GM04504 (cell line): ENCODE results near the gene WWOX.

ENCODE experiments used
- DNase-seq: peaks from one replicate; pipeline ENCODE4 v3.0.0-alpha.2; 2012; ENCODE audit warnings: low read depth

The WWOX gene

GRCh38 chr16:78399384-78399783 lies 299.9 kb downstream of the WWOX start:
- DNase-seq, result no peak

- no peak for DNase-seq
Measured at GRCh38 chr16:78402833-78403232, 303.4 kb downstream of the WWOX start.

GRCh38 chr16:78405040-78405439 lies 305.6 kb downstream of the WWOX start:
- DNase-seq, result no peak

GRCh38 chr16:78405833-78406232 lies 306.4 kb downstream of the WWOX start:
- no peak for DNase-seq

GRCh38 chr16:78407191-78407590 lies 307.7 kb downstream of the WWOX start:
- DNase-seq, result no peak

GRCh38 chr16:78413651-78414050 lies 314.2 kb downstream of the WWOX start:
- no peak for DNase-seq

- no peak for DNase-seq
Measured at GRCh38 chr16:78415013-78415412, 315.6 kb downstream of the WWOX start.

- no peak for DNase-seq
Measured at GRCh38 chr16:78415669-78416068, 316.2 kb downstream of the WWOX start.

GRCh38 chr16:78416400-78416799 lies 316.9 kb downstream of the WWOX start:
- no peak for DNase-seq

- DNase-seq, result no peak
Measured at GRCh38 chr16:78421181-78421708, 321.8 kb downstream of the WWOX start.

GRCh38 chr16:78425281-78425680 lies 325.8 kb downstream of the WWOX start:
- no peak for DNase-seq

GRCh38 chr16:78425891-78426510 lies 326.5 kb downstream of the WWOX start:
- DNase-seq, result no peak

- DNase-seq, result no peak
Measured at GRCh38 chr16:78428193-78428592, 328.7 kb downstream of the WWOX start.

GRCh38 chr16:78430281-78430680 lies 330.8 kb downstream of the WWOX start:
- no peak for DNase-seq

- no peak for DNase-seq
Measured at GRCh38 chr16:78431004-78431670, 331.7 kb downstream of the WWOX start.

GRCh38 chr16:78431701-78432100 lies 332.2 kb downstream of the WWOX start:
- no peak for DNase-seq

GRCh38 chr16:78432451-78432850 lies 333.0 kb downstream of the WWOX start:
- DNase-seq, result no peak

- DNase-seq, result no peak
Measured at GRCh38 chr16:78433116-78433515, 333.7 kb downstream of the WWOX start.

GRCh38 chr16:78434401-78434800 lies 334.9 kb downstream of the WWOX start:
- no peak for DNase-seq

GRCh38 chr16:78435260-78435659 lies 335.8 kb downstream of the WWOX start:
- DNase-seq, result no peak

GRCh38 chr16:78436023-78436422 lies 336.6 kb downstream of the WWOX start:
- DNase-seq, result no peak

GRCh38 chr16:78436846-78437245 lies 337.4 kb downstream of the WWOX start:
- DNase-seq, result no peak

GRCh38 chr16:78437352-78437968 lies 338.0 kb downstream of the WWOX start:
- no peak for DNase-seq
